NCI-H2227 (cell line): ENCODE results near the gene SPATA25.

Experiments
- DNase-seq: peaks from one replicate; lab custom pipeline; 2025; ENCODE audit not compliant: unreplicated experiment; lab: John Stamatoyannopoulos, UW

Gene SPATA25

DNA sequence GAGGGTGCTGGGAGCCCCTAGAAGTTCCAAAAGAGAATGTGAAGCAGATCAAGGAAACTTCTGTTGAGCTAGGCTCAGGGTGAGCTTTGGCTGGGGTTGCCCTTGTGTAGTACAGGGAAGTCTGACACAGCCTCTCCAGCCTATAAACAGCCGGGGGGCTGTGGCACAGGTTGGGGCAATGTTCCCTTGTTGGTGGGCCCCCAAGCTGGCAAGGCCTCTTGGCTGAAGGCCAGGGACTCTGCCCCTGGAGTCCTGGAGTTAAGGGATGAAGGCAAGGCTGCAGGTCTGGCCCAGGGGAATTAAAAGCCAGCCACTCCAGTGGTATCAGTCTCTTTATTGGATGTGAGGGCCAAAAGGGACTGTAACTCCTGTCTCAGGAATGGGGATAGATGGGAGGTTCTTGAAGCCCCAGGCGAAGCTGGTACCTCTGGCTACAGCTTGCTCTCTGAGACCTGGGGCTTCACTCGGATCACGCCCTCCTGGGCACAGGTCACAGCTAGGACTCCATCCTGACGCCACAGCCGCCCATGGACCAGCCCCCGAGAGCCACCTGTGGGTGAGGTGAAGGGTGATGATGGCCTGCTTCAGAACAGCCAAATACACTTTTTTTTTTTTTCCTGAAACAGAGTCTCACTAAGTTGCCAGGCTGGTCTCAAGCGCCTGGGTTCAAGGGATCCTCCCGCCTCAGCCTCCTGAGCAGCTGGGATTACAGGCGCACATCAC is 45.9 kb downstream of the SPATA25 start:
- DNase-seq = no peak

DNA sequence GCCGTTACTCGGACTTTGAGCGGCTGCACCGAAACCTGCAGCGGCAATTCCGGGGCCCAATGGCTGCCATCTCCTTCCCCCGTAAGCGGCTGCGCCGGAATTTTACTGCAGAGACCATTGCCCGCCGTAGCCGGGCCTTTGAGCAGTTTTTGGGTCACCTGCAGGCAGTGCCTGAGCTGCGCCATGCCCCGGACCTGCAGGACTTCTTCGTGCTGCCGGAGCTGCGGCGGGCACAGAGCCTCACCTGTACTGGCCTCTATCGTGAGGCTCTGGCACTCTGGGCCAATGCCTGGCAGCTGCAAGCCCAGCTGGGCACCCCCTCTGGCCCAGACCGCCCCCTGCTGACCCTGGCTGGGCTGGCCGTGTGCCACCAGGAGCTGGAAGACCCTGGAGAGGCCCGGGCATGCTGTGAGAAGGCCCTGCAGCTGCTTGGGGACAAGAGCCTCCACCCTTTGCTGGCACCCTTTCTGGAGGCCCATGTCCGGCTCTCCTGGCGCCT is 46.7 kb downstream of the SPATA25 start:
- no peak for DNase-seq

DNA sequence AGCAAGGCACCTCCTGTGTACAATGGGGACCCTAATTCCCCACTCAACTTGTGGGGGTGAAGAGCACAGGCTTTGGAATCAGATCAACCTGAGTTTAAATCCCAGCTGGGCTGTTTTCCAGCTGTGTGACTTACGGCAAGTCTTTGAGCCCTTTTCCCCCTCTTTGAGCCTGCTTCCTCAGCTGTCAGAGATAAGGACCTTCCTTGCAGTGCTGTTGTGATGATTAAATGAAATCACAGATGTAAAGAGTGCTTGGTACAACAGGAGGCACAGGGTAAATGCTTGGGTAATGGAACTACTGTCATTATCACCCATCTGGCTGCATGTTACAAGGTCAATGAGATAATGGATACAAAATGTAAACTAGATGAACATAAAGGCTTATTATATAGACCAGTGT is 50.6 kb downstream of the SPATA25 start:
- DNase-seq = peak; percentile 60
